Measurements from ENCODE around the gene CHD6.

DNA sequence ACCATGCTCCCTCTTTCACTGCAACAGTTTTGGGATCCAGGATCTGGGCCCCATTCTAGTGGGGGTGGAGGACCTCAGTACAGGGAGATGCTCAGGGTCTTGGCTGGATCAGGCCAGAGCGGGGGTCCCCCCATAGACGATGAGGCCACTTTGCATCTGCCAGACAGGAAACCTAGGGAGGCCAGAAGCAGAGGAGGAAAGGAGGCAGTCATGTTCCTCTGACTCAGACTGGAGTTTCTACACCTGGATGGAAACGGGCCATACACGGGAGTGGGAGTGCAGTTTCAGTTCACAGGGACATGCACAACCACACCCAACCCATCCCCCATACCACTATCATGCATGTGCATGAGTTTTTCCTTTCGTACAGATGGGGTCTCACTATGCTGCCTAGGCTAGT is 248.0 kb downstream of the CHD6 start:
- TF ChIP-seq, protein P1, sequence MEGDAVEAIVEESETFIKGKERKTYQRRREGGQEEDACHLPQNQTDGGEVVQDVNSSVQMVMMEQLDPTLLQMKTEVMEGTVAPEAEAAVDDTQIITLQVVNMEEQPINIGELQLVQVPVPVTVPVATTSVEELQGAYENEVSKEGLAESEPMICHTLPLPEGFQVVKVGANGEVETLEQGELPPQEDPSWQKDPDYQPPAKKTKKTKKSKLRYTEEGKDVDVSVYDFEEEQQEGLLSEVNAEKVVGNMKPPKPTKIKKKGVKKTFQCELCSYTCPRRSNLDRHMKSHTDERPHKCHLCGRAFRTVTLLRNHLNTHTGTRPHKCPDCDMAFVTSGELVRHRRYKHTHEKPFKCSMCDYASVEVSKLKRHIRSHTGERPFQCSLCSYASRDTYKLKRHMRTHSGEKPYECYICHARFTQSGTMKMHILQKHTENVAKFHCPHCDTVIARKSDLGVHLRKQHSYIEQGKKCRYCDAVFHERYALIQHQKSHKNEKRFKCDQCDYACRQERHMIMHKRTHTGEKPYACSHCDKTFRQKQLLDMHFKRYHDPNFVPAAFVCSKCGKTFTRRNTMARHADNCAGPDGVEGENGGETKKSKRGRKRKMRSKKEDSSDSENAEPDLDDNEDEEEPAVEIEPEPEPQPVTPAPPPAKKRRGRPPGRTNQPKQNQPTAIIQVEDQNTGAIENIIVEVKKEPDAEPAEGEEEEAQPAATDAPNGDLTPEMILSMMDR (conservative IDR thresholded peaks at IDR 0.05), result no peak
- TF ChIP-seq EZH2 (IDR thresholded peaks at IDR 0.05; ENCODE audit: low read depth), result no peak

Data from PC-9 (cell line).